ENCODE measurements around the gene WDR70.
"Not testable (repeated sequence)": the region's sequence is repeated elsewhere in the genome, so short reads cannot be mapped to it uniquely, and the experiment has no call there.

DNA sequence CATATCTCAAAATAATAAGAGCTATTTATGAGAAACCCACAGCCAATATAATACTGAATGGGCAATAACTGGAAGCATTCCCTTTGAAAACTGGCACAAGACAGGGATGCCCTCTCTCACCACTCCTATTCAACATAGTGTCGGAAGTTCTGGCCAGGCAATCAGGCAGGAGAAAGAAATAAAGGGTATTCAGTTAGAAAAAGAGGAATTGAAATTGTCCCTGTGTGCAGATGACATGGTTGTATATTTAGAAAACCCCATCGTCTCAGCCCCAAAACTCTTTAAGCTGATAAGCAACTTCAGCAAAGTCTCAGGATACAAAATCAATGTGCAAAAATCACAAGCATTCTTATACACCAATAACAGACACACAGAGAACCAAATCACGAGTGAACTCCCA is 66.7 kb downstream of the WDR70 start:
- TF ChIP-seq, protein P1, sequence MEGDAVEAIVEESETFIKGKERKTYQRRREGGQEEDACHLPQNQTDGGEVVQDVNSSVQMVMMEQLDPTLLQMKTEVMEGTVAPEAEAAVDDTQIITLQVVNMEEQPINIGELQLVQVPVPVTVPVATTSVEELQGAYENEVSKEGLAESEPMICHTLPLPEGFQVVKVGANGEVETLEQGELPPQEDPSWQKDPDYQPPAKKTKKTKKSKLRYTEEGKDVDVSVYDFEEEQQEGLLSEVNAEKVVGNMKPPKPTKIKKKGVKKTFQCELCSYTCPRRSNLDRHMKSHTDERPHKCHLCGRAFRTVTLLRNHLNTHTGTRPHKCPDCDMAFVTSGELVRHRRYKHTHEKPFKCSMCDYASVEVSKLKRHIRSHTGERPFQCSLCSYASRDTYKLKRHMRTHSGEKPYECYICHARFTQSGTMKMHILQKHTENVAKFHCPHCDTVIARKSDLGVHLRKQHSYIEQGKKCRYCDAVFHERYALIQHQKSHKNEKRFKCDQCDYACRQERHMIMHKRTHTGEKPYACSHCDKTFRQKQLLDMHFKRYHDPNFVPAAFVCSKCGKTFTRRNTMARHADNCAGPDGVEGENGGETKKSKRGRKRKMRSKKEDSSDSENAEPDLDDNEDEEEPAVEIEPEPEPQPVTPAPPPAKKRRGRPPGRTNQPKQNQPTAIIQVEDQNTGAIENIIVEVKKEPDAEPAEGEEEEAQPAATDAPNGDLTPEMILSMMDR (conservative IDR thresholded peaks at IDR 0.05; ENCODE audit: low read depth, low read length), result not testable (repeated sequence)
- not testable (repeated sequence) for TF ChIP-seq EZH2 (IDR thresholded peaks at IDR 0.05; ENCODE audit: borderline replicate concordance, low read depth, low read length, poor library complexity, severe bottlenecking)
